Activated CD8-positive, alpha-beta memory T cell treated with anti-CD3 and anti-CD28 coated beads for 4 hours (primary cell): ENCODE data around the gene SERGEF.
"Not testable (repeated sequence)": the region's sequence is repeated elsewhere in the genome, so short reads cannot be mapped to it uniquely, and the experiment has no call there.

Source experiments
- DNase-seq, 2 donors: peaks; one replicate each; pipeline ENCODE4 v3.0.0-alpha.2; 2020; ENCODE audit warnings: low read depth in 2 of 2

The SERGEF gene

GRCh38 chr11:17907046-17907445 is 105.8 kb downstream of the SERGEF start:
- no peak for DNase-seq

GRCh38 chr11:17906436-17906835 is 106.4 kb downstream of the SERGEF start:
- DNase-seq = no peak

- DNase-seq = no peak
These were observed 107.4 kb downstream of the SERGEF start for GRCh38 chr11:17905477-17905876.

GRCh38 chr11:17901481-17901880 is 111.4 kb downstream of the SERGEF start:
- no peak for DNase-seq

- DNase-seq = no peak
These were observed 114.1 kb downstream of the SERGEF start for GRCh38 chr11:17898782-17899181.

GRCh38 chr11:17898071-17898470 is 114.8 kb downstream of the SERGEF start:
- no peak for DNase-seq

- DNase-seq = no peak
These were observed 115.4 kb downstream of the SERGEF start for GRCh38 chr11:17897495-17897894.

GRCh38 chr11:17896496-17897151 is 116.2 kb downstream of the SERGEF start:
- not testable (repeated sequence) for DNase-seq

- DNase-seq = no peak
These were observed 117.8 kb downstream of the SERGEF start for GRCh38 chr11:17894929-17895658.

GRCh38 chr11:17892409-17892808 is 120.4 kb downstream of the SERGEF start:
- no peak for DNase-seq

GRCh38 chr11:17890325-17890724 is 122.5 kb downstream of the SERGEF start:
- no peak for DNase-seq

- DNase-seq = no peak
These were observed 125.1 kb downstream of the SERGEF start for GRCh38 chr11:17887779-17888178.

GRCh38 chr11:17883946-17884345 is 128.9 kb downstream of the SERGEF start:
- DNase-seq = no peak

GRCh38 chr11:17883057-17883456 is 129.8 kb downstream of the SERGEF start:
- no peak for DNase-seq

GRCh38 chr11:17878743-17879142 is 134.1 kb downstream of the SERGEF start:
- no peak for DNase-seq

- DNase-seq = no peak
These were observed 135.0 kb downstream of the SERGEF start for GRCh38 chr11:17877886-17878285.

- DNase-seq = no peak
These were observed 136.0 kb downstream of the SERGEF start for GRCh38 chr11:17876827-17877226.

- DNase-seq = no peak
These were observed 137.0 kb downstream of the SERGEF start for GRCh38 chr11:17875891-17876290.

GRCh38 chr11:17873586-17873985 is 139.3 kb downstream of the SERGEF start:
- no peak for DNase-seq

- DNase-seq = not testable (repeated sequence)
These were observed 144.4 kb downstream of the SERGEF start for GRCh38 chr11:17868398-17868797.

GRCh38 chr11:17867341-17867740 is 145.5 kb downstream of the SERGEF start:
- DNase-seq = no peak

GRCh38 chr11:17865765-17866428 is 146.9 kb downstream of the SERGEF start:
- no peak for DNase-seq

GRCh38 chr11:17864478-17864941 is 148.3 kb downstream of the SERGEF start:
- no peak for DNase-seq
